ENCODE results near the gene UCP2. TPM values are rescaled to one million over a fixed set of nuclear protein-coding genes. Genes with fewer than 3 reads are reported as not detected.

The UCP2 gene
- total and polyA plus RNA-seq, 11 donors, result 11.9 to 170 (median 19.7) TPM

DNA sequence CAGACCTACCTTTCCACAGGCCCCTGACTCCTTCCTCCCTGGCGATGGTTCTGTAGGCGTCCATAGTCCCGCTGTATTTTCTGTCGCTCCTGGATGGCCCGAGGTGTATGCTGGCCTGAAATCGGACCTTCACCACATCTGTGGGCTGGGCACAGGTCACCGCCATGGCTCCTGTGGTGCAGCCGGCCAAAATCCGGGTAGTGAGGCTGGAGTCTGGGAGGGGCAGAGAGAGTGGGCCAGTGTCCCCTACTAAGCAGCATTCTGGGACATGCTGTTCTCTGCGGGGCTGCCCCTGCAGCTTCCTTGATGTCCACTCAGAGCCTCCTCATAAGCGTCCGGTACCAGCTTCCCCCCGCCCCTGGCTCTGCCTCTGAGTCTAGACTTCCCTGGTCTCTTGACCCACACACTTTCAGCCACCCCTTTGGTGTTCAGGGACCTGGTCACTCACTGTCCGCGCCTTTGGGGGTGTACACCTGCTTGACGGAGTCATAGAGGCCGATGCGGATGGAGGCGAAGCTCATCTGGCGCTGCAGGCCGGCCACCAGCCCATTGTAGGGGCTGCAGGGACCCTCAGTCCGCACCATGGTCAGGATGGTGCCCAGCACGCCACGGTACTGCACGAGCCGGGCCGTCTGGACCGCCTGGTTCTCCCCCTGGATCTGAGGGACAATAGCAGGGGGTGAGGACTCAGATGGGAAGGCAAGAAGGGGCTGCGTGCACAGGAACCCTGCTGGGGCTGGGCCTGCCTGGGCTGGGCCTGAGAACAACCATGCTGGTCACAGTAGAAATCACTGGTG, 23.3 kb upstream of the UCP2 start:
- Histone ChIP-seq H3K9me3 (no peaks in the 10 kb centered on the region), H3K27ac (peak overlapping the region in 1 of 12 donors; percentile 51), H3K36me3 (peaks cover 0 to 31% (median 21%) of the 10 kb centered on the region in 9 donors), H3K4me1 (peaks cover 0 to 38% (median 6%) of the 10 kb centered on the region in 12 donors), H3K27me3 (no peaks in the 10 kb centered on the region), H3K4me3 (no peak overlapping the region)
- TF ChIP-seq POLR2A (IDR thresholded peaks at IDR 0.05), result no peak
- TF ChIP-seq, protein P1, sequence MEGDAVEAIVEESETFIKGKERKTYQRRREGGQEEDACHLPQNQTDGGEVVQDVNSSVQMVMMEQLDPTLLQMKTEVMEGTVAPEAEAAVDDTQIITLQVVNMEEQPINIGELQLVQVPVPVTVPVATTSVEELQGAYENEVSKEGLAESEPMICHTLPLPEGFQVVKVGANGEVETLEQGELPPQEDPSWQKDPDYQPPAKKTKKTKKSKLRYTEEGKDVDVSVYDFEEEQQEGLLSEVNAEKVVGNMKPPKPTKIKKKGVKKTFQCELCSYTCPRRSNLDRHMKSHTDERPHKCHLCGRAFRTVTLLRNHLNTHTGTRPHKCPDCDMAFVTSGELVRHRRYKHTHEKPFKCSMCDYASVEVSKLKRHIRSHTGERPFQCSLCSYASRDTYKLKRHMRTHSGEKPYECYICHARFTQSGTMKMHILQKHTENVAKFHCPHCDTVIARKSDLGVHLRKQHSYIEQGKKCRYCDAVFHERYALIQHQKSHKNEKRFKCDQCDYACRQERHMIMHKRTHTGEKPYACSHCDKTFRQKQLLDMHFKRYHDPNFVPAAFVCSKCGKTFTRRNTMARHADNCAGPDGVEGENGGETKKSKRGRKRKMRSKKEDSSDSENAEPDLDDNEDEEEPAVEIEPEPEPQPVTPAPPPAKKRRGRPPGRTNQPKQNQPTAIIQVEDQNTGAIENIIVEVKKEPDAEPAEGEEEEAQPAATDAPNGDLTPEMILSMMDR (IDR thresholded peaks at IDR 0.05), result no peak
- WGBS, 4 donors, result 95 to 98% (median 96%) methylated on average over 28 to 29 of the region's 29 CpGs
- DNase-seq (no peak), ATAC-seq (no peak)
- intact Hi-C loops (cut with DNase I), result no loop called here

DNA sequence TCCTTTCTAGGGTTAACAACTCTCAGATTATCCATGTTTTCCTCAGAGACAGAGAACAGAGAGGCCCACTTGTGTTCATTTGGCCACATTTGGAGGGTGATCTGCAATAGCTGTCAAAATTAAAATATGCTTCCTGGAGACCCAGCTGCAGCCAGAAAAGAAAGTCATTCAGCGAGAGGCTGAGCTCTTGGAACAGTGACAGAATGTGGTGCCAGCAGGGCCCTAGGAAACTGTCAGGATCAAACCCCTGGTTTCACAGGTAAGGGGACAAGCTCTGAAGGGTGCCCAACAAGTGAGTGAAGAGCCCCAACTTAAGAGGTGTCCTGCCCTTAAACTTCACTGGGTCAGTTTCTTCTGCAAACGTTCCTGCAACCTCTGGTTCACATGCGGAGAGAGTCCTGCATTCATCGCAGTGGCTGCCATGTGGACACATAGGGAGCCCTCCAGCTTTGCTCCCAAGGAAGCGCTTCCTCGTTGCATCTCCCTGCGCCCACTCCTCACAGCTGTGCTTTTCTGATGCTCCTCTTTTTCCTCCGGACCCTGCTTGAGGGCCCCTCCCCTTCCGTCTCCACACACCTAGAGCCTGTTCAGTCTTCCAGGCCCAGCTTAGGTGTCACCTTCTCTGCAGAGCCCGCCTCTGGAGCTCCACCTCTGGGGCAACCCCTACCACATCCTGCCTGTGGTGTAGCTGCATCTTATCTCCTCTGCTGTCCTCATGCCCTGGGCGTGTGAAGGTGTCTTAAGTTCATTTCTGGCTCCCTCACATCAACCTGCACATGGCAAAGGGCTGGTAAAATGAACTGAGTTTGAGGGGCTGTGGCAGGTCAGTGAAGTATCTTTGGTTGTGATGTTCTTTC, 22.3 kb upstream of the UCP2 start:
- Histone ChIP-seq H3K36me3 (peaks cover 0 to 31% (median 21%) of the 10 kb centered on the region in 9 donors), H3K9me3 (no peaks in the 10 kb centered on the region), H3K27me3 (no peaks in the 10 kb centered on the region), H3K4me1 (peaks cover 0 to 29% (median 3%) of the 10 kb centered on the region in 12 donors), H3K4me3 (no peak overlapping the region), H3K27ac (peak overlapping the region in 1 of 12 donors; percentile 51)
- ATAC-seq (peak in 1 of 4 donors; percentile 41), DNase-seq (peak in 1 of 5 donors; percentile 69)
- intact Hi-C loops (cut with DNase I), result no loop called here
- TF ChIP-seq, protein P1 (IDR thresholded peaks at IDR 0.05), result no peak
- no peak for TF ChIP-seq POLR2A (IDR thresholded peaks at IDR 0.05)
- WGBS, 4 donors, result 72 to 81% (median 76%) methylated on average over 11 of the region's 11 CpGs

DNA sequence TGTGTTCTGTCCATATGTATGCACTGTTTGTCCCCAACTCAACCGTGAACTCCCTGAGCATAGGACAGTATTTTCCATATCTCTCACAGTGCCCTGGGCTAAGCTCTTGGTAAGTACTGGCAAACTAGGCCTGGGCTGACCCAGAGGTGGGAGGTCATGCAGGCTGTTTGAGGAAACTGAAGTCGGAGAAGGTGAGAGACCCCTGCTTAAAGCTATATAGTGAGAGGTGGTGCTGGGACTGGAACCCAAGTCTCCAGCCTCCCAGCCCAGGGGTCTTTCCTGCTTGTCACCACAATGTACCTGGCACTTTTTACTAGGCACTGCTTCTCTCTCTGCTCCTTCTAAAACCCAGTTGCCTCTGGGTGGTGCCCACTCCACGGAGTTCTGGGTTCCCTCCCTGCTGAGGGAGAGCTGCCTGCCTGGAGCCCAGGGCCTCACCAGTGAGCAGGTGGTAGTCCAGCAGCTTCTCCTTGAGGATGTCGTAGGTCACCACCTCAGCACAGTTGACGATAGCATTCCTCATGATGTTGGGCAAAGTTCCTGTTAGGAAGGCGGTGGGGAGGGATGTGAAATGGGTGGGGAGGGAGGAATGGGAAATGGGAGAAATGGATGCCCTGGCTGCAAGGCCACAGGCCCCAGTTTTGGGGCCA, 21.5 kb upstream of the UCP2 start:
- ATAC-seq, result no peak
- 84 to 92% (median 90%) methylated on average over 6 of the region's 6 CpGs for WGBS, 4 donors
- TF ChIP-seq POLR2A (IDR thresholded peaks at IDR 0.05), result no peak
- TF ChIP-seq, protein P1 (IDR thresholded peaks at IDR 0.05), result no peak
- H3K27ac ChIP-seq, result no peak overlapping the region
- H3K9me3 ChIP-seq, result no peaks in the 10 kb centered on the region
- no peak for DNase-seq
- no peak overlapping the region for H3K4me3 ChIP-seq
- H3K4me1 ChIP-seq, result peaks cover 0 to 21% (median 0%) of the 10 kb centered on the region in 12 donors
- no peaks in the 10 kb centered on the region for H3K27me3 ChIP-seq
- intact Hi-C loops (cut with DNase I), result no loop called here
- H3K36me3 ChIP-seq, result peaks cover 0 to 31% (median 21%) of the 10 kb centered on the region in 9 donors

All from heart left ventricle (tissue), 16 donors.